ENCODE data around the gene SLC34A2.

DNA sequence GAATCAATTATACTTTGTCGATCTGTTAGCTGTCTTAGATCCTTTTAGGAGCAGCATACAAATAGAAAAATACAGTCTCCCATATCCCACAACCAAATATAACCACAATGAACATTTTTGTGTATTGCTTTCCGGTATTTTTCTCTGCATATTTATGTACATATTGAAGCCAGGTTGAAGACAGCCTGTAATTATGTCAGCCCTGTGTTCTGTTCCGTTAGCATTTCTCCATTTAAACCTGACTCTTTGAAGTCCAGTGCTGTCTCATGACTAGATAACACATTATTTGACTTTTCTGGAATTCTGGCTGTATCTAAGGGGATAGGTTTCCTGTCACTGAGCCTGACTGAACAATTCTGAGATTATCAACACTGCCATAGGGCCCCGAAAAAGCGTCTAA, 4.0 kb upstream of the SLC34A2 start:
- TF ChIP-seq, protein P1, sequence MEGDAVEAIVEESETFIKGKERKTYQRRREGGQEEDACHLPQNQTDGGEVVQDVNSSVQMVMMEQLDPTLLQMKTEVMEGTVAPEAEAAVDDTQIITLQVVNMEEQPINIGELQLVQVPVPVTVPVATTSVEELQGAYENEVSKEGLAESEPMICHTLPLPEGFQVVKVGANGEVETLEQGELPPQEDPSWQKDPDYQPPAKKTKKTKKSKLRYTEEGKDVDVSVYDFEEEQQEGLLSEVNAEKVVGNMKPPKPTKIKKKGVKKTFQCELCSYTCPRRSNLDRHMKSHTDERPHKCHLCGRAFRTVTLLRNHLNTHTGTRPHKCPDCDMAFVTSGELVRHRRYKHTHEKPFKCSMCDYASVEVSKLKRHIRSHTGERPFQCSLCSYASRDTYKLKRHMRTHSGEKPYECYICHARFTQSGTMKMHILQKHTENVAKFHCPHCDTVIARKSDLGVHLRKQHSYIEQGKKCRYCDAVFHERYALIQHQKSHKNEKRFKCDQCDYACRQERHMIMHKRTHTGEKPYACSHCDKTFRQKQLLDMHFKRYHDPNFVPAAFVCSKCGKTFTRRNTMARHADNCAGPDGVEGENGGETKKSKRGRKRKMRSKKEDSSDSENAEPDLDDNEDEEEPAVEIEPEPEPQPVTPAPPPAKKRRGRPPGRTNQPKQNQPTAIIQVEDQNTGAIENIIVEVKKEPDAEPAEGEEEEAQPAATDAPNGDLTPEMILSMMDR (IDR thresholded peaks at IDR 0.05): no peak
- TF ChIP-seq POLR2A (IDR thresholded peaks at IDR 0.05): no peak
